Lower leg skin (tissue), 3 donors: ENCODE results near the gene RBM17.

Experiments
- CTCF ChIP-seq, 3 donors: fragments of 450-650 bp; IDR thresholded peaks; one replicate each; pipeline ENCODE4 v1.5.1; 2016; ENCODE audit warnings: antibody characterized with exemption in 3 of 3, mild to moderate bottlenecking in 3 of 3, moderate library complexity in 2 of 3
- POLR2A ChIP-seq, 2 donors: fragments of 450-650 bp; IDR thresholded peaks; one replicate each; pipeline ENCODE4 v1.6.1; 2016 to 2017; ENCODE audit warnings: antibody characterized with exemption in 2 of 2, mild to moderate bottlenecking in 1 of 2, moderate library complexity in 1 of 2

- no peak for TF ChIP-seq POLR2A (IDR thresholded peaks at IDR 0.05)
- TF ChIP-seq CTCF (IDR thresholded peaks at IDR 0.05), result no peak
These were observed 25.5 kb downstream of the RBM17 start for GRCh38 chr10:6114299-6114698.
